Kidney epithelial cell (primary cell): Measurements from ENCODE around the gene HNRNPR. TPM values are rescaled to one million over a fixed set of nuclear protein-coding genes. Genes with fewer than 3 reads are reported as not detected.
"Not testable (repeated sequence)": the region's sequence is repeated elsewhere in the genome, so short reads cannot be mapped to it uniquely, and the experiment has no call there.

Experiments used
- DNase-seq: peaks from one replicate; pipeline ENCODE4 v3.0.0-alpha.2; 2010; ENCODE audit warnings: low read depth
- H3K27me3 ChIP-seq: 2 replicates; pipeline ENCODE4 v1.6.0; 2011; ENCODE audit warnings: low read length; ENCODE audit not compliant: control insufficient read depth, insufficient read depth
- H3K36me3 ChIP-seq: 2 replicates; pipeline ENCODE4 v1.5.1; 2011; ENCODE audit warnings: low read length; ENCODE audit not compliant: control insufficient read depth, insufficient read depth
- H3K4me3 ChIP-seq: 2 replicates; pipeline ENCODE4 v1.5.1; 2011; ENCODE audit warnings: low read depth, mild to moderate bottlenecking, control low read depth, low read length
- CTCF ChIP-seq: IDR thresholded peaks from 2 replicates; pipeline ENCODE4 v1.5.1; 2011; ENCODE audit warnings: mild to moderate bottlenecking, moderate library complexity, low read length, control low read depth, inconsistent platforms; ENCODE audit not compliant: insufficient read depth, poor library complexity, severe bottlenecking
- total RNA-seq: library from RNA; depleted of rRNA; stranded (reverse); fragments of >200 nt; gene quantifications from 2 replicates; pipeline ENCODE4 v1.2.3, GENCODE V29; 2015

The HNRNPR gene
- total RNA-seq, 1 donor from 2014 or later = 82.2 TPM

GRCh38 chr1:23282957-23283356, 61.1 kb downstream of the HNRNPR start:
- no peaks in the 10 kb centered on the region for H3K36me3 ChIP-seq
- no peak for TF ChIP-seq CTCF
- DNase-seq = peak; percentile 21
- no peak overlapping the region for H3K4me3 ChIP-seq
- H3K27me3 ChIP-seq = no peaks in the 10 kb centered on the region

- no peaks in the 10 kb centered on the region for H3K36me3 ChIP-seq
- no peaks in the 10 kb centered on the region for H3K27me3 ChIP-seq
- no peak overlapping the region for H3K4me3 ChIP-seq
- TF ChIP-seq CTCF = no peak
- DNase-seq = no peak
Observed at GRCh38 chr1:23278717-23279116, 65.4 kb downstream of the HNRNPR start.

- Histone ChIP-seq H3K27me3 (no peaks in the 10 kb centered on the region), H3K4me3 (no peak overlapping the region)
- DNase-seq = no peak
Observed at GRCh38 chr1:23276531-23276930, 67.6 kb downstream of the HNRNPR start.

GRCh38 chr1:23274134-23274505, 70.0 kb downstream of the HNRNPR start:
- no peak for TF ChIP-seq CTCF
- Histone ChIP-seq H3K27me3 (no peaks in the 10 kb centered on the region), H3K4me3 (no peak overlapping the region), H3K36me3 (no peaks in the 10 kb centered on the region)
- no peak for DNase-seq

More at GRCh38 chr1:23276531-23276930, 67.6 kb downstream of the HNRNPR start:
- no peaks in the 10 kb centered on the region for H3K36me3 ChIP-seq
- no peak for TF ChIP-seq CTCF

GRCh38 chr1:23273450-23274133, 70.5 kb downstream of the HNRNPR start:
- TF ChIP-seq CTCF = no peak
- Histone ChIP-seq H3K4me3 (no peak overlapping the region), H3K36me3 (no peaks in the 10 kb centered on the region), H3K27me3 (no peaks in the 10 kb centered on the region)
- peak; percentile 14 for DNase-seq

- no peak for TF ChIP-seq CTCF
- Histone ChIP-seq H3K27me3 (no peaks in the 10 kb centered on the region), H3K36me3 (no peaks in the 10 kb centered on the region), H3K4me3 (no peak overlapping the region)
- no peak for DNase-seq
Observed at GRCh38 chr1:23263380-23263887, 80.7 kb downstream of the HNRNPR start.

GRCh38 chr1:23258082-23258481, 86.0 kb downstream of the HNRNPR start:
- not testable (repeated sequence) for DNase-seq, H3K27me3 ChIP-seq, H3K4me3 ChIP-seq, H3K36me3 ChIP-seq

GRCh38 chr1:23257371-23257770, 86.7 kb downstream of the HNRNPR start:
- H3K36me3 ChIP-seq, DNase-seq, H3K27me3 ChIP-seq, H3K4me3 ChIP-seq: not testable (repeated sequence)
